ENCODE measurements around the gene SYT12. TPM values are rescaled to one million over a fixed set of nuclear protein-coding genes. Genes with fewer than 3 reads are reported as not detected.

The SYT12 gene
- total RNA-seq, 1 donor from 2014 or later = 0.40 TPM

GRCh38 chr11:67044496-67044895, 21.6 kb downstream of the SYT12 start:
- H3K27me3 Mint-ChIP-seq (ENCODE audit: low read depth) = peaks cover 2% of the 10 kb centered on the region
- no peak overlapping the region for H3K27ac Mint-ChIP-seq
- H3K4me3 Mint-ChIP-seq = no peak overlapping the region
- DNase-seq (ENCODE audit: low spot score in 2 of 2, unreplicated experiment in 2 of 2) = no peak
- H3K36me3 Mint-ChIP-seq = no peaks in the 10 kb centered on the region
- no peaks in the 10 kb centered on the region for H3K9me3 Mint-ChIP-seq
- no peaks in the 10 kb centered on the region for H3K4me1 Mint-ChIP-seq
- TF ChIP-seq CTCF (IDR thresholded peaks at IDR 0.05; ENCODE audit: unreplicated experiment) = no peak

GRCh38 chr11:67045314-67045713, 22.4 kb downstream of the SYT12 start:
- Mint-ChIP-seq H3K27ac (no peak overlapping the region), H3K36me3 (no peaks in the 10 kb centered on the region), H3K4me3 (no peak overlapping the region), H3K4me1 (no peaks in the 10 kb centered on the region), H3K9me3 (no peaks in the 10 kb centered on the region), H3K27me3 (ENCODE audit: low read depth) (peaks cover 2% of the 10 kb centered on the region)
- no peak for TF ChIP-seq CTCF (IDR thresholded peaks at IDR 0.05; ENCODE audit: unreplicated experiment)
- DNase-seq (ENCODE audit: low spot score in 2 of 2, unreplicated experiment in 2 of 2) = no peak

GRCh38 chr11:67048515-67049130, 25.7 kb downstream of the SYT12 start:
- H3K27me3 Mint-ChIP-seq (ENCODE audit: low read depth) = no peaks in the 10 kb centered on the region
- no peak for DNase-seq (ENCODE audit: low spot score in 2 of 2, unreplicated experiment in 2 of 2)
- no peak overlapping the region for H3K4me3 Mint-ChIP-seq
- H3K9me3 Mint-ChIP-seq = no peaks in the 10 kb centered on the region
- no peaks in the 10 kb centered on the region for H3K4me1 Mint-ChIP-seq
- no peaks in the 10 kb centered on the region for H3K36me3 Mint-ChIP-seq
- TF ChIP-seq CTCF (IDR thresholded peaks at IDR 0.05; ENCODE audit: unreplicated experiment) = no peak
- H3K27ac Mint-ChIP-seq = no peak overlapping the region

- H3K4me1 Mint-ChIP-seq = peaks cover 10% of the 10 kb centered on the region
- no peak overlapping the region for H3K27ac Mint-ChIP-seq
- H3K9me3 Mint-ChIP-seq = no peaks in the 10 kb centered on the region
- no peak for TF ChIP-seq CTCF (IDR thresholded peaks at IDR 0.05; ENCODE audit: unreplicated experiment)
- H3K4me3 Mint-ChIP-seq = no peak overlapping the region
- no peaks in the 10 kb centered on the region for H3K27me3 Mint-ChIP-seq (ENCODE audit: low read depth)
- DNase-seq (ENCODE audit: low spot score in 2 of 2, unreplicated experiment in 2 of 2) = no peak
- H3K36me3 Mint-ChIP-seq = no peaks in the 10 kb centered on the region
These were observed 27.2 kb downstream of the SYT12 start for GRCh38 chr11:67050139-67050538.

GRCh38 chr11:67051180-67051893, 28.4 kb downstream of the SYT12 start:
- DNase-seq (ENCODE audit: low spot score in 2 of 2, unreplicated experiment in 2 of 2) = no peak
- no peaks in the 10 kb centered on the region for H3K27me3 Mint-ChIP-seq (ENCODE audit: low read depth)
- no peak overlapping the region for H3K27ac Mint-ChIP-seq
- no peaks in the 10 kb centered on the region for H3K9me3 Mint-ChIP-seq
- peaks cover 22% of the 10 kb centered on the region for H3K4me1 Mint-ChIP-seq
- no peak overlapping the region for H3K4me3 Mint-ChIP-seq
- TF ChIP-seq CTCF (IDR thresholded peaks at IDR 0.05; ENCODE audit: unreplicated experiment) = no peak
- H3K36me3 Mint-ChIP-seq = no peaks in the 10 kb centered on the region
